MV-4-11 (cell line): Measurements from ENCODE around the gene DAO.
A peak's percentile ranks its signal among the peaks of the same experiment; 100 is the strongest.

Experiments
- DNase-seq: peaks from one replicate; lab custom pipeline; 2025; lab: John Stamatoyannopoulos, UW

Gene DAO

GRCh38 chr12:108875682-108876361 is 4.1 kb upstream of the DAO start:
- peak; percentile 32 for DNase-seq

GRCh38 chr12:108876550-108876949 is 3.3 kb upstream of the DAO start:
- DNase-seq: no peak

- DNase-seq: no peak
Observed at GRCh38 chr12:108881953-108882352, 2.1 kb downstream of the DAO start.

DNA sequence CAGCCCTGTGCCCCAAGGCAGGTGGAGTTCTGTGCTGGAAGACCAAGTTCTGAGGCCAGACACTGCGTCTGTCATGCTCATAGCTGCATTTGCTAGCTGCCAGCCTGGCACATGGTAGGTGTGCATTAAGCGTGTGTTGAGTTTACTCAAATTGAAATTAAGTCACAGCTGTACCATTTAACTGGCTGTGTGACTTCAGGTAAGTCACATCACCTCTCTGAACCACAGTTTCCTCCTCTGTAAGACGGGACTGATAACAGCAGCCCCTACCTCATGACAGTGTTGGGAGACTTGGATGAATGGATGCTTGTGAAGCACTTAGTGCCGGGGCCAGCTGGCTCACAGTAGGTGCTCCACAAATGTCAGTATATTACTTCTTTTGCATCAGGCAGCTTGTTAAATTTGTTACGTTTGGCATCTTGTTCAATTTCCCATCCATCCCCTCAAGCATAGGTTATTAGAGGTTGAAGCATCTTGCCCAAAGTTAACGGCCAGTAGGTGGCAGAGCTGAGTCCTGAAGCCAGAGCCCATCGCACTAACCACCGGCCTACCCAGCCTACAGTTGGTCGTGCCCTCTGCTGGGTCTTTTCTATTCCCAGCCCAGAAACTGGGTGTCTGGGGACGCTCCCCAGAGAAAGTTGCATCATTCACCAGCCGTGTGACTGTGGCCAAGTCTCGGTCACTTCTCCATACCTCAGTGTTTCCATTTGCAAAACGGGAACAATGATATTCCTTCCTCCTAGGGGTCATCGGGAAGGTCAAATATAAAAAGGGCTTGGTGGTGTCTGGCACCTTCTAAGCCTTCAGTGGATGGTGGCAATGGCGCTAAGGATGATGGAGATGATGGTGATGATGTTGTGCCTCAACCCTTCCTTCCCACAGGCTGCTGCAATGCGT is 4.5 kb downstream of the DAO start:
- peak; percentile 72 for DNase-seq

GRCh38 chr12:108886873-108887629 is 7.2 kb downstream of the DAO start:
- no peak for DNase-seq

- DNase-seq: no peak
Observed at GRCh38 chr12:108888031-108888430, 8.1 kb downstream of the DAO start.

- no peak for DNase-seq
Observed at GRCh38 chr12:108890208-108890607, 10.3 kb downstream of the DAO start.

DNA sequence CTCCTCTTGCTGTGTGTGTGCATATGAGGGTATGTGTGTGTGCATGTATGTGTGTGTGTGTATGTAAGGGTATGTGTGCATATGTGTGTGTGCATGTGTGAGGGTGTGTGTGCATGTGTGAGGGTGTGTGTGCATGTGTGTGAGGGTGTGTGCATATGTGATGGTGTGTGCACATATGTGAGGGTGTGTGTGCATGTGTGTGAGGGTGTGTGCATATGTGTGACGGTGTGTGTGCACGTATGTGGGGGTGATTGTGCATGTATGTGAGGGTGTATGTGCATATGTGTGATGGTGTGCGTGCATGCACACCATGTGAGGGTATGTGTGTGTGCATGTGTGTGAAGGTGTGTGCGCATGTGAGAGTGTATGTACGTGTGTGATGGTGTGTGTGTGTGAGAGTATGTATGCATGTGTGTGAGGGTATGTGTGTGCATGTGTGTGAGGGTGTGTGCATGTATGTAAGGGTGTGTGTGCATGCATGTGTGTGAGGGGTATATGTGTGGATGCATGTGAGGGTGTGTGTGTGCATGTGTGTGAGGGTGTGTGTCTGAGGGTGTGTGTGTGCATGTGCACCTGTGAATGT is 15.4 kb downstream of the DAO start:
- DNase-seq: no peak

DNA sequence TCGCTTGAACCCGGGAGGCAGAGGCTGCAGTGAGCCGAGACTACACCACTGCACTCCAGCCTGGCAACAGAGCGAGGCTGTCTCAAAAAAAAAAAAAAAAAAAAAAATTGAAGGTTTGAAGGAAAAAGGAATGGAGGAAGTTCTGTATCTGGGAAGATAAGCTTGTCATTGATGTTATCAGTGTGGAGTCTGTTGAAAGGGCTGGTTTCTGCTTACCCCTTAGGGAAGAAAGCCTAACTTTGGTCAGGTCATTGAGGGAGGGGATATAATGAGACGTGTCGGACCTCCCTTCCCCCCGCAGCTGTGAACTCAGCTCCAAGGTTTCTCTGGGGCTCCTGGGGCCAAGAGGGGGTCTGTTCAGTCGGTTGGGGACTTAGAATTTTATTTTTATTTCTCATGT is 16.4 kb downstream of the DAO start:
- DNase-seq: no peak

DNA sequence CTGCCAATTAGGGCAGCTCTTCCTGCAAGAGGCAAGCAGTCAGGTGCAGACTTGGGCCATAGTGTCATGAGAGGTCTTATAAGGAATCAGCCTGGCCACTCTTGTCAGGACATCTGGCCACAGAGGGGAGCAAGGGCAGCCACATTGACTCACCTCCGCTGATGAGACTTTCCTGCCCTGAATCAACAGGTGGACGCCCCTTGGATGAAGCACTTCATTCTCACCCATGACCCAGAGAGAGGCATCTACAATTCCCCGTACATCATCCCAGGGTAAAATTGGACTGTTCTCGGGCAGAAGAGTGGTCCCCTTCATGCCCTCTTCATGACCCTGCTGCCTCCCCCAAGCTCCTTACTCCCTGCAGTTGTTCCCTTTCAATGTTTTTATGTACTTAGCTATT is 16.9 kb downstream of the DAO start:
- no peak for DNase-seq

DNA sequence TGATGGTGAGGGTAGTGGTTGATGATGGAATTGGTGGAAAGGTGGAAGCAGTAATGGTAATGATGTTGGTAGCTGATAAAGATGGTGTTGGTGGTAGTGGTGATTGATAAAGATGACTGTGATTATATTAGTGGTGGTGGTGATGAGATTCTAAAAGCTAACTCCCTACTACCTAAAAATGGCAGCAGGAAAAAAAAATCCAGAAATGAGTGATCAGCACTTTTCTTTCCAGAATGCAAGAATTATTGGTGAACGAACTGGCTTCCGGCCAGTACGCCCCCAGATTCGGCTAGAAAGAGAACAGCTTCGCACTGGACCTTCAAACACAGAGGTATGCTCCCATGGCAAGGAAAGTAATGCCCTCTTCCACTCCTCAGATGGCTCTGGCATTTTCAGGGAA is 19.3 kb downstream of the DAO start:
- DNase-seq: no peak

DNA sequence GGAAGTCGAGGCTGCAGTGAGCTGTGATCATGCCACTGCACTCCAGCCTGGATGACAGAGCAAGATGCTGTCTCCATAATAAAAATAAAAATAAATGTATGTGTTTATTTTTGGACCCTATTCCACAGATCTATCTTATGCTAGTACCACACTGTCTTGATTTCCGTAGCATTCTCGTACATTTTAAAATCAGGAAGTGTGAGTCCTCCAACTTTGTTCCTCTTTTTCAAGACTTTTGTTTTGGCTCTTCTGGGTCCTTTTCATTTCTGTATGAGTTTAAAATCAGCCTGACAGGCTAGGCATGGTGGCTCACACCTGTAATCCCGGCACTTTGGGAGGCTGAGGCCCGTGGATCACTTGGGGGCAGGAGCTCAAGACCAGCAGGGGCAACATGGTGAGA is 25.8 kb downstream of the DAO start:
- DNase-seq: peak; percentile 88

DNA sequence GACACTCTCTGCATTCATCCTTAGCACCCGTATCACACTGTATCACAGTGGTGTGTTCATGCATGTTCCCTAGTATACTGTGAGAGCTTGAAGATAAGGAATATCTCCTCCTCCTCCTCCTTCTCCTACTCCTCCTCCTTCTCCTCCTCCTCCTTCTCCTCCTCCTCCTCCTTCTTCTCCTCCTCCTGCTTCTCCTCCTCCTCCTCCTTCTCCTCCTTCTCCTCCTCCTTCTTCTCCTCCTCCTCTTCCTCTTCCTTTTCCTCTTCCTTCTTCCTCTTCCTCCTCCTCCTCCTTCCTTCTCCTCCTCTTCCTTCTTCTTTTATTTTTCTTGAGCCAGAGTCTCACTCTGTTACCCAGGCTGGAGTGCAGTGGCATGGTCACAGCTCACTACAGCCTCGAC is 27.1 kb downstream of the DAO start:
- no peak for DNase-seq

DNA sequence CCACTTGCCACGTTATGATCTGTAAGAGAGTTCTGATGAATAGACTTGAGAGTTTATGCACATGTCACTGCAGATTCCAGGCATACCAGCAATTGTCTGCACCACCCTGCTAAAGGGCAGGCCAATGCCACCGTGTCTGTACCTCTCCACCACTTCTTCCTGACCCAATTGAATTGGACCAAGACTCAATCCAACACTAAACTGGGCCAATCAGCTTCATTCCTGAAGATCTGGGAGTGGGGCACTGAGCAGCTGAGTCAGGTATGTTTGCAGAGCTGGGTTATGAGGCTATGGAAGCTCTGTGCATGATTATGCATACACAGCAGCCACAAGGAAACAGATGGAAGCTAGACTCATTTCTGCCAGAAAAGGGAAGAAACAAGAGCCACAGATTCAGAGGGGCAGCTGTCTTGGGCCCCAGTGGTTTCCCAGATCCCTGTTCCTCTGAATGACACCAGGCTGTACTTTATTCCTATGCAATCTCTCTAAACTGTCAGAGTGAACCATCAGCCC is 28.0 kb downstream of the DAO start:
- peak; percentile 91 for DNase-seq

GRCh38 chr12:108910336-108910735 is 30.4 kb downstream of the DAO start:
- no peak for DNase-seq

DNA sequence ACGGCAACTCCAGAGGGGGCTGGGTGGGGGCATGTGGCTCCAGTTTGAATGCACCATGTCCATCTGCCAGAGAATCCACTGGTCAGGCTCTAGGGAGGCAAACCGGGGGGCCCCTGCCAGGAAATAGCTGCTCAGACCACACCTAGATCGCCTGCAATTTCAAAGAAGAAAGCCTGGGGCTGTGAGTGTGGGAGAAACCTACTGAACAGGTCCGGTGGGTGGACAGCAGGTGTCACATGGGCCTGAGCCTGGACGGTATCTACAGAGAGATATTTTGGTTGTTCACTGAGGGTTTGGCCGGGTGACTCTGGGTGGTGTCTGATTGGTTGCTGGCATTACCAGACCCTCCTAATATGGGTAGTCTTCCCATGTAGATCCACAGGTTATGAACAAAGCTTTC is 32.0 kb downstream of the DAO start:
- DNase-seq: no peak

DNA sequence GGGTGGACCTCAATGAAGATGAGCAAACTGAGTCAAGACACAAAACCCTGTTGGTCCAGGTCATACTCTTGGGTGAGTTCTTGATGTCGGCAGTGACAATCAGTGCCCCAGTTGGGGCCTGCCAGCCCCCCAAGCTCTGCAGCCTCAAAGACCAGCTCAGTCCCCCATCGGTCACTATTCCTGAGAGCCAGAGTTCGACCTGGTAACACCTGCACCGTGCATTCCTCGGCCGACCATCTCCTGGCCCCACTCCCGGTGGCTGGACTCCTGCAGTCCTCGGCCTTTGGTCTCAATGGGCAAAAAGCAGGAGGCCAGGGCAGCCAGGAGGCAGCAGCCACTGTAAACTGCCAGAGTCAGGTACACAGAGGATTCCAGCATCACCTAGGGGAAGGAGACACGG is 32.5 kb downstream of the DAO start:
- no peak for DNase-seq

DNA sequence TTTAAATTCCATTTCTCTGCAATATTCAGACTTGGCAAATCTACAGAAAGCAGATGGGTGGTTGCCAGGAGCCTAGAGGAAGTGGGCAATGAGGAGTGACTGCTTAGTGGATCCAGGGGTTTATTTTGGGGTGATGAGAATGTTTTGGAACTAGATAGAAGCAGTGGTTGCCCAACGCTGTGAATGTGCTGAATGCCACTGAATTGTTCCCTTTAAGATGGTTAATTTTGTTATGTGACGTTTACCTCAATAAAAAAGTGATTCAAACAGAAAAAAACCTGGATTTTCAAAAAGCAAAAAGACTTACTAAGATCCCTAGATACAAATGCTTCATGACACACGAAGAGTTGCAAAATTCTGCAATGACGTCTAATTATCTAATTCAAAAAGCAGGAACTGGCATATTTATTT is 34.2 kb downstream of the DAO start:
- DNase-seq: peak; percentile 73

DNA sequence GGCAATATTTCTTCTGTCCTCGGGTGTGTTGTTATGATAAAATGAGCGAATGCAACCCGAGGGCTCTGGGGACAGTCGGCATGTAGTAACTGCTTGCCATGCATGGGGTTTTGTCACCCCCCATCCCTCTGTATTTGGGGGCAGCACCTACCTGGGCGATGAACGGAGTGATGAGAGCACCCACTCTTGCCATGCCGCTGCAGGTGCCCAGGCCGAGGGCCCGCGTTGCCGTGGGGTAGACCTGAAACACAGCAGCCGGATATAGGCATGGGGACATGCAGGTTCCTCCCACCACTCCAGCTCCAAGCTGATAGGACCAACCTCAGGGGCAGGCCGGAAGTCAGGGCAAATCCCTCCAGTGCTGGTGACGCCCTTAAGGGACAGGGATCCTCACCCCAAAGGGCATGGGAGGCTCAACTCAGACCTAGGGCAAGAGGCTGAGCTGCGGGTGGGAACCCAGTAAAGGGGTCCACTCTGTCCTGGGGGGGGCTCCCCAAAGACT is 35.8 kb downstream of the DAO start:
- no peak for DNase-seq

GRCh38 chr12:108916336-108916735 is 36.4 kb downstream of the DAO start:
- no peak for DNase-seq

DNA sequence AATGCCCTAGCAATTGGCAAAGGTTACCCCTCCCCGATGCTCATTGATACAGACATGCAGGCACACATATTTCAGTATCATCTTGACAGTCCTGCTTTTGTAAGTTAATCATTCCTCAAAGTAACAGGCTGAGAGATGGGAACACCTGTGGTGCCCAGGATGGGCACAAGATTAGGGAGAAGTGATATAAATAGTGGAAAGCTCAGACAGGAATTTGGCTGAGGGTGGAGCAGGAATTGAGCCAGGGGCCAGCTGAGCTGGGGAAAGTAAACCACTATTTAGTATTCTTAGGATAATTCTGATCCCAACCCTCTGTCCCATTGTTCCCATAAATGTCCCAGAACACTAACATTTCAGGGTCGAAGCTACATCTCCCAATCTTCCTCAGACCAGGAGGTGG is 38.3 kb downstream of the DAO start:
- no peak for DNase-seq
